Progenitor cell of endocrine pancreas (in vitro differentiated cells): Measurements from ENCODE around the gene PPID. TPM values are rescaled to one million over a fixed set of nuclear protein-coding genes. Genes with fewer than 3 reads are reported as not detected.
"Not testable (repeated sequence)": the region's sequence is repeated elsewhere in the genome, so short reads cannot be mapped to it uniquely, and the experiment has no call there.

Source experiments
- DNase-seq: peaks from one replicate; pipeline ENCODE4 v3.0.0; 2021; ENCODE audit warnings: low spot score; ENCODE audit not compliant: unreplicated experiment
- H3K27ac Mint-ChIP-seq: 2 replicates; pipeline ENCODE4 v1.8.0; 2021; ENCODE audit warnings: mild to moderate bottlenecking, moderate library complexity, mixed read lengths
- H3K27me3 Mint-ChIP-seq: 2 replicates; pipeline ENCODE4 v1.8.0; 2021; ENCODE audit warnings: mixed read lengths
- H3K36me3 Mint-ChIP-seq: 2 replicates; pipeline ENCODE4 v1.8.0; 2022; ENCODE audit warnings: mixed read lengths; ENCODE audit not compliant: insufficient read depth
- H3K4me1 Mint-ChIP-seq: 2 replicates; pipeline ENCODE4 v1.8.0; 2021; ENCODE audit warnings: low read depth, mixed read lengths
- H3K4me3 Mint-ChIP-seq: 2 replicates; pipeline ENCODE4 v1.8.0; 2021; ENCODE audit warnings: low read depth, mild to moderate bottlenecking, moderate library complexity, mixed read lengths
- H3K9me3 Mint-ChIP-seq: 2 replicates; pipeline ENCODE4 v1.8.0; 2021; ENCODE audit warnings: low read depth, mixed read lengths
- CTCF ChIP-seq: fragments of 200-600 bp; sonication (generic); IDR thresholded peaks from one replicate; pipeline ENCODE4 v1.5.0; 2021; ENCODE audit warnings: antibody characterized with exemption, mild to moderate bottlenecking; ENCODE audit not compliant: unreplicated experiment
- total RNA-seq: library from RNA; stranded (reverse); gene quantifications from 2 replicates; pipeline ENCODE4 v1.2.1, GENCODE V29; 2021

PPID gene
- total RNA-seq, 1 donor from 2014 or later, result 49.2 TPM

GRCh38 chr4:158754385-158755180, 31.4 kb upstream of the PPID start:
- DNase-seq, result no peak
- Mint-ChIP-seq H3K4me1 (no peaks in the 10 kb centered on the region), H3K36me3 (no peaks in the 10 kb centered on the region), H3K4me3 (no peak overlapping the region), H3K27me3 (no peaks in the 10 kb centered on the region), H3K9me3 (peaks cover 22% of the 10 kb centered on the region), H3K27ac (no peak overlapping the region)
- no peak for TF ChIP-seq CTCF

GRCh38 chr4:158750379-158750778, 27.2 kb upstream of the PPID start:
- H3K27me3 Mint-ChIP-seq, result no peaks in the 10 kb centered on the region
- H3K4me3 Mint-ChIP-seq, result no peak overlapping the region
- no peaks in the 10 kb centered on the region for H3K36me3 Mint-ChIP-seq
- no peaks in the 10 kb centered on the region for H3K9me3 Mint-ChIP-seq
- H3K27ac Mint-ChIP-seq, result no peak overlapping the region
- no peak for TF ChIP-seq CTCF
- no peak for DNase-seq
- no peaks in the 10 kb centered on the region for H3K4me1 Mint-ChIP-seq

DNA sequence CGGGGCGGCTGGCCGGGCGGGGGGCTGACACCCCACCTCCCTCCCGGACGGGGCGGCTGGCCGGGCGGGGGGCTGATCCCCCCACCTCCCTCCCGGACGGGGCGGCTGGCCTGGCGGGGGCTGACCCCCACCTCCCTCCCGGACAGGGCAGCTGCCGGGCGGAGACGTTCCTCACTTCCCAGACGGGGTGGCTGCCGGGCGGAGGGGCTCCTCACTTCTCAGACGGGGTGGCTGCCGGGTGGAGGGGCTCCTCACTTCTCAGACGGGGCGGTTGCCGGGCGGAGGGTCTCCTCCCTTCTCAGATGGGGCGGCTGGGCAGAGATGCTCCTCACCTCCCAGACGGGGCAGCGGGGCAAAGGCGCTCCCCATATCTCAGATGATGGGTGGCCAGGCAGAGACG, 23.3 kb upstream of the PPID start:
- not testable (repeated sequence) for H3K4me1 Mint-ChIP-seq, DNase-seq, H3K27ac Mint-ChIP-seq, H3K4me3 Mint-ChIP-seq, H3K27me3 Mint-ChIP-seq, H3K36me3 Mint-ChIP-seq, H3K9me3 Mint-ChIP-seq

DNA sequence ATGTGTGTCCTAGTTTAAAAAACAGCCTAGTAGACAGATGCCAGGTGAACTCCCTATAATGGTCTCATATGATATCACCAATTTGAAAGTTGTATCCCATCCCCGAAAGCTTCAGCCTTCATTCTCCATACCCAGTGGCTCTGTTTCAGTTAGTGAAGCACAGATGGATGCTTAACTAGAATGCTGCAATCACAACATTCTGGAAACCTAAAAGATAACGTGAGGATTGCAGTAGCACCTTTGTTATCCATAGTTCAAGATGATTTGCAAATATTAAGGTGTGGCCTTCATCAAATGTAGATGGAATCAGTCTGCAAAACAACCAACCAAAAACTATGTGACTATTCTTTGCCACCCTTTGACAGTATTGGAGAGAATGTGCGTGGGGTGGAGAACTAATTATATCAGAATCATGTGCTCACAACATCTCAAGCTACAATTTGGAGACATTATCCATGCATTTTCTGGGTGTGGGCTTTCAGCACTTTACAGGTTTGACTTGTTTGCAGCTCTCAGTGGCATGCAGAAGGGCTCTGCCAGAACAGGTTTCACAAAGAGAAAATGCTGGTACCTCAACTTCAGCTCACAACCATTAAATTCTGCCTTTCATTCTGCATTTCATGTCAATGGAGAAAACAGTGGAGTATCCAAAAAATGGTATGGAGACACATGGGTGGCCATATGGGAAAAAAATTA, 18.3 kb upstream of the PPID start:
- no peaks in the 10 kb centered on the region for H3K36me3 Mint-ChIP-seq
- H3K27ac Mint-ChIP-seq, result no peak overlapping the region
- no peaks in the 10 kb centered on the region for H3K9me3 Mint-ChIP-seq
- no peak for DNase-seq
- H3K4me3 Mint-ChIP-seq, result no peak overlapping the region
- no peaks in the 10 kb centered on the region for H3K4me1 Mint-ChIP-seq
- no peak for TF ChIP-seq CTCF
- no peaks in the 10 kb centered on the region for H3K27me3 Mint-ChIP-seq

- no peaks in the 10 kb centered on the region for H3K27me3 Mint-ChIP-seq
Observed at GRCh38 chr4:158739600-158739999, 16.4 kb upstream of the PPID start.

More at GRCh38 chr4:158739600-158739999, 16.4 kb upstream of the PPID start:
- Mint-ChIP-seq H3K9me3 (no peaks in the 10 kb centered on the region), H3K36me3 (no peaks in the 10 kb centered on the region), H3K27ac (no peak overlapping the region), H3K4me3 (no peak overlapping the region), H3K4me1 (no peaks in the 10 kb centered on the region)
- no peak for DNase-seq
- no peak for TF ChIP-seq CTCF
